ENCODE data around the gene METTL16.

- TF ChIP-seq CTCF (IDR thresholded peaks at IDR 0.05), result no peak
- no peak for TF ChIP-seq POLR2A (IDR thresholded peaks at IDR 0.05)
These were observed 142.0 kb downstream of the METTL16 start for GRCh38 chr17:2369551-2370210.

Measured in thyroid gland (tissue), 4 donors.